Endothelial cell (in vitro differentiated cells): ENCODE data around the gene EPHA6. TPM values are rescaled to one million over a fixed set of nuclear protein-coding genes. Genes with fewer than 3 reads are reported as not detected.

ENCODE experiments used
- DNase-seq: peaks from one replicate; pipeline ENCODE4 v3.0.0; 2021; ENCODE audit warnings: low spot score
- H3K27ac Mint-ChIP-seq: one replicate; pipeline ENCODE4 v1.8.0; 2021; ENCODE audit warnings: mixed read lengths, inconsistent platforms; ENCODE audit not compliant: unreplicated experiment
- H3K27me3 Mint-ChIP-seq: one replicate; pipeline ENCODE4 v1.8.0; 2021; ENCODE audit warnings: mild to moderate bottlenecking, moderate library complexity, mixed read lengths, inconsistent platforms; ENCODE audit not compliant: unreplicated experiment
- H3K36me3 Mint-ChIP-seq: one replicate; pipeline ENCODE4 v1.8.0; 2021; ENCODE audit warnings: mild to moderate bottlenecking, low read depth, mixed read lengths, inconsistent platforms; ENCODE audit not compliant: unreplicated experiment
- H3K4me1 Mint-ChIP-seq: one replicate; pipeline ENCODE4 v1.8.0; 2021; ENCODE audit warnings: mild to moderate bottlenecking, mixed read lengths, inconsistent platforms; ENCODE audit not compliant: unreplicated experiment
- H3K4me3 Mint-ChIP-seq: one replicate; pipeline ENCODE4 v1.8.0; 2021; ENCODE audit warnings: mild to moderate bottlenecking, mixed read lengths, inconsistent platforms; ENCODE audit not compliant: unreplicated experiment
- H3K9me3 Mint-ChIP-seq: one replicate; pipeline ENCODE4 v1.8.0; 2021; ENCODE audit warnings: mixed read lengths, inconsistent platforms; ENCODE audit not compliant: unreplicated experiment
- total RNA-seq: library from RNA; stranded (reverse); fragmentation: NEBNext Ultra II Directional; extraction: Animal tissue kit (Norgen Biotek cat#: 25700); gene quantifications from one replicate; pipeline ENCODE4 v1.2.1, GENCODE V29; 2021; ENCODE audit not compliant: unreplicated experiment
- TF ChIP-seq, protein P1 (sequence below): fragments of 200-600 bp; sonication (generic); IDR thresholded peaks from one replicate; pipeline ENCODE4 v1.5.0; 2021; ENCODE audit warnings: antibody characterized with exemption; ENCODE audit not compliant: unreplicated experiment

EPHA6 gene
- total RNA-seq, 1 donor from 2014 or later: 21.8 TPM

DNA sequence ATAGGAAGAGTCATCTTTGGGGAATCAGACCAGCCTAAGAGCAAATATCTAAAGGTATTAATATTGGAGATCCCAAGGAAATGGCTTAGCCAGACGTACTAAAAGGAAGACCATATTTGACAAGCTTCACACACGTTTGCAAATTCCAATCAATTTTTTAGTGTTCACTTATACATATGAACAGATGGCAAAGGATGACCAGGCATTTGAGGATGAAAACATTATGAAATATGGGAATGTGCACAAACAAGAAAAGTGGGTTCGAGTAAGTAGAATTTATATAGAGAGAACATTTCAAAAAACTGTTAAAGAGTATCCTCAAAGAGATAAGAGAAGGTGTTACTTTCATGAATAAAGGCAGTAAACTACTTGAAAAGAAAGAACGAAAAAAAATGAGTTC is 981.6 kb downstream of the EPHA6 start:
- Mint-ChIP-seq H3K4me3 (no peak overlapping the region), H3K27ac (no peak overlapping the region), H3K36me3 (no peaks in the 10 kb centered on the region), H3K4me1 (peaks cover 7% of the 10 kb centered on the region), H3K9me3 (no peaks in the 10 kb centered on the region), H3K27me3 (no peaks in the 10 kb centered on the region)
- TF ChIP-seq, protein P1, sequence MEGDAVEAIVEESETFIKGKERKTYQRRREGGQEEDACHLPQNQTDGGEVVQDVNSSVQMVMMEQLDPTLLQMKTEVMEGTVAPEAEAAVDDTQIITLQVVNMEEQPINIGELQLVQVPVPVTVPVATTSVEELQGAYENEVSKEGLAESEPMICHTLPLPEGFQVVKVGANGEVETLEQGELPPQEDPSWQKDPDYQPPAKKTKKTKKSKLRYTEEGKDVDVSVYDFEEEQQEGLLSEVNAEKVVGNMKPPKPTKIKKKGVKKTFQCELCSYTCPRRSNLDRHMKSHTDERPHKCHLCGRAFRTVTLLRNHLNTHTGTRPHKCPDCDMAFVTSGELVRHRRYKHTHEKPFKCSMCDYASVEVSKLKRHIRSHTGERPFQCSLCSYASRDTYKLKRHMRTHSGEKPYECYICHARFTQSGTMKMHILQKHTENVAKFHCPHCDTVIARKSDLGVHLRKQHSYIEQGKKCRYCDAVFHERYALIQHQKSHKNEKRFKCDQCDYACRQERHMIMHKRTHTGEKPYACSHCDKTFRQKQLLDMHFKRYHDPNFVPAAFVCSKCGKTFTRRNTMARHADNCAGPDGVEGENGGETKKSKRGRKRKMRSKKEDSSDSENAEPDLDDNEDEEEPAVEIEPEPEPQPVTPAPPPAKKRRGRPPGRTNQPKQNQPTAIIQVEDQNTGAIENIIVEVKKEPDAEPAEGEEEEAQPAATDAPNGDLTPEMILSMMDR: no peak
- DNase-seq: no peak
